H9 (cell line): ENCODE measurements around the gene MYLK4. TPM values are rescaled to one million over a fixed set of nuclear protein-coding genes. Genes with fewer than 3 reads are reported as not detected.

Experiments
- DNase-seq: peaks from one replicate; pipeline ENCODE4 v3.0.0-alpha.2; 2017
- H2AFZ ChIP-seq: one replicate; pipeline ENCODE4 v1.6.1; 2013; ENCODE audit warnings: mild to moderate bottlenecking, low read length, control low read depth, moderate library complexity
- H2AK5ac ChIP-seq: 2 replicates; pipeline ENCODE4 v1.6.1; 2013; ENCODE audit warnings: low read length, control low read depth, mixed read lengths; ENCODE audit not compliant: insufficient read length
- H2BK120ac ChIP-seq: one replicate; pipeline ENCODE4 v1.6.1; 2013; ENCODE audit warnings: low read depth, mild to moderate bottlenecking, low read length, control low read depth, inconsistent platforms; ENCODE audit not compliant: poor library complexity, severe bottlenecking
- H2BK12ac ChIP-seq: 2 replicates; pipeline ENCODE4 v1.6.1; 2013; ENCODE audit warnings: low read length, control low read depth, mixed read lengths, low read depth; ENCODE audit not compliant: insufficient read length
- H2BK15ac ChIP-seq: 2 replicates; pipeline ENCODE4 v1.6.1; 2013; ENCODE audit warnings: low read depth, low read length, control low read depth
- H2BK20ac ChIP-seq: one replicate; pipeline ENCODE4 v1.6.1; 2013; ENCODE audit warnings: low read depth, mild to moderate bottlenecking, low read length, control low read depth, inconsistent platforms; ENCODE audit not compliant: poor library complexity, severe bottlenecking
- H2BK5ac ChIP-seq: 2 replicates; pipeline ENCODE4 v1.6.1; 2013; ENCODE audit warnings: low read length, control low read depth, mixed read lengths; ENCODE audit not compliant: insufficient read length
- H3K14ac ChIP-seq: 2 replicates; pipeline ENCODE4 v1.6.1; 2013; ENCODE audit warnings: low read length, control low read depth; ENCODE audit not compliant: insufficient read depth
- H3K18ac ChIP-seq: 2 replicates; pipeline ENCODE4 v1.6.1; 2013; ENCODE audit warnings: low read depth, mild to moderate bottlenecking, mixed read lengths, low read length, control low read depth; ENCODE audit not compliant: insufficient read length
- H3K23ac ChIP-seq: 2 replicates; pipeline ENCODE4 v1.6.1; 2013; ENCODE audit warnings: low read length, control low read depth, mixed read lengths, low read depth; ENCODE audit not compliant: insufficient read length
- H3K23me2 ChIP-seq: 2 replicates; pipeline ENCODE4 v1.6.1; 2013; ENCODE audit warnings: low read depth, mild to moderate bottlenecking, mixed read lengths, low read length, control low read depth; ENCODE audit not compliant: insufficient read length, poor library complexity, severe bottlenecking
- H3K27ac ChIP-seq: 2 replicates; pipeline ENCODE4 v1.5.1; 2013; ENCODE audit warnings: low read length, control low read depth, mixed read lengths, low read depth; ENCODE audit not compliant: insufficient read length
- H3K27me3 ChIP-seq: 2 replicates; pipeline ENCODE4 v1.6.1; 2013; ENCODE audit warnings: low read length, control low read depth, inconsistent platforms; ENCODE audit not compliant: insufficient read depth
- H3K4ac ChIP-seq: 2 replicates; pipeline ENCODE4 v1.6.1; 2013; ENCODE audit warnings: low read depth, mild to moderate bottlenecking, control low read depth, inconsistent platforms, low read length, moderate library complexity
- H3K4me1 ChIP-seq: 2 replicates; pipeline ENCODE4 v1.6.1; 2013; ENCODE audit warnings: low read length, control low read depth, inconsistent platforms; ENCODE audit not compliant: insufficient read depth
- H3K4me2 ChIP-seq: 2 replicates; pipeline ENCODE4 v1.6.1; 2013; ENCODE audit warnings: low read length, control low read depth, mixed read lengths; ENCODE audit not compliant: insufficient read length, insufficient read depth
- H3K56ac ChIP-seq: 2 replicates; pipeline ENCODE4 v1.6.1; 2013; ENCODE audit warnings: low read depth, mild to moderate bottlenecking, mixed read lengths, low read length, control low read depth; ENCODE audit not compliant: insufficient read length
- H3K79me1 ChIP-seq: 2 replicates; pipeline ENCODE4 v1.6.1; 2013; ENCODE audit warnings: low read depth, mild to moderate bottlenecking, moderate library complexity, low read length, control low read depth, inconsistent platforms; ENCODE audit not compliant: insufficient read depth, poor library complexity, severe bottlenecking
- H3K79me2 ChIP-seq: 2 replicates; pipeline ENCODE4 v1.6.1; 2013; ENCODE audit warnings: low read length, control low read depth, inconsistent platforms; ENCODE audit not compliant: insufficient read depth
- H3K9ac ChIP-seq: 2 replicates; pipeline ENCODE4 v1.6.1; 2013; ENCODE audit warnings: low read length, control low read depth, mixed read lengths; ENCODE audit not compliant: insufficient read length; ENCODE audit errors: extremely low read depth
- H3K9me3 ChIP-seq: one replicate; pipeline ENCODE4 v1.6.1; 2013; ENCODE audit warnings: low read depth, low read length, inconsistent platforms; ENCODE audit not compliant: control insufficient read depth
- H3T11ph ChIP-seq: one replicate; pipeline ENCODE4 v1.6.1; 2013; ENCODE audit warnings: mild to moderate bottlenecking, low read length, control low read depth, inconsistent platforms
- H4K20me1 ChIP-seq: one replicate; pipeline ENCODE4 v1.6.1; 2013; ENCODE audit not compliant: control insufficient read depth, insufficient read length, insufficient read depth
- H4K5ac ChIP-seq: 2 replicates; pipeline ENCODE4 v1.6.1; 2013; ENCODE audit warnings: low read depth, mild to moderate bottlenecking, mixed read lengths, low read length, control low read depth; ENCODE audit not compliant: insufficient read length
- H4K8ac ChIP-seq: replicated peaks from 2 replicates; pipeline ENCODE4 v1.6.1; 2013; ENCODE audit warnings: low read length, control low read depth, mixed read lengths, low read depth; ENCODE audit not compliant: insufficient read length
- H4K91ac ChIP-seq: 2 replicates; pipeline ENCODE4 v1.6.1; 2013; ENCODE audit warnings: low read depth, mild to moderate bottlenecking, moderate library complexity, mixed read lengths, low read length, control low read depth; ENCODE audit not compliant: insufficient read length
- H3K27ac Mint-ChIP-seq, 3 experiments: 2 replicates in 2 of 3; 3 replicates in 1 of 3; pipeline ENCODE4 v1.8.0; 2020 to 2021; ENCODE audit warnings: mixed read lengths in 3 of 3, mild to moderate bottlenecking in 1 of 3, moderate library complexity in 1 of 3
- H3K27me3 Mint-ChIP-seq: 2 replicates; pipeline ENCODE4 v1.8.0; 2021; ENCODE audit warnings: low read depth, mild to moderate bottlenecking, moderate library complexity, mixed read lengths
- H3K36me3 Mint-ChIP-seq, 3 experiments: 2 replicates in 2 of 3; 3 replicates in 1 of 3; pipeline ENCODE4 v1.8.0; 2020 to 2021; ENCODE audit warnings: low read depth in 3 of 3, mixed read lengths in 3 of 3; ENCODE audit not compliant: insufficient read depth in 1 of 3
- H3K4me1 Mint-ChIP-seq, 2 experiments: 2 replicates each; pipeline ENCODE4 v1.8.0; 2020; ENCODE audit warnings: mixed read lengths in 2 of 2
- H3K4me3 Mint-ChIP-seq, 2 experiments: 2 replicates in 1 of 2; 3 replicates in 1 of 2; pipeline ENCODE4 v1.8.0; 2020 to 2021; ENCODE audit warnings: mild to moderate bottlenecking in 2 of 2, mixed read lengths in 2 of 2, moderate library complexity in 1 of 2
- H3K9me3 Mint-ChIP-seq, 2 experiments: 2 replicates in 1 of 2; 3 replicates in 1 of 2; pipeline ENCODE4 v1.8.0; 2020; ENCODE audit warnings: mild to moderate bottlenecking in 2 of 2, mixed read lengths in 2 of 2, moderate library complexity in 1 of 2
- CTCF ChIP-seq: fragments of 200-600 bp; sonication (generic); conservative IDR thresholded peaks from 3 replicates; pipeline ENCODE4 v1.8.0; 2021; ENCODE audit warnings: antibody characterized with exemption, mild to moderate bottlenecking
- WGBS: extraction: QIAGEN DNeasy Blood & Tissue Kit; methylation state at CpG from one replicate; pipeline ENCODE4 v1.1.7; 2013; ENCODE audit warnings: missing lambda C conversion rate, low lambda C conversion rate, mixed read lengths; ENCODE audit not compliant: insufficient read length; ENCODE audit errors: extremely low coverage; 5-methylcytosine and 5-hydroxymethylcytosine counted together
- total RNA-seq: library from RNA; stranded (reverse); gene quantifications from 2 replicates; pipeline ENCODE4 v1.2.1, GENCODE V29; 2021

The MYLK4 gene
- total RNA-seq, 1 experiment from 2014 or later, result 0.28 TPM

DNA sequence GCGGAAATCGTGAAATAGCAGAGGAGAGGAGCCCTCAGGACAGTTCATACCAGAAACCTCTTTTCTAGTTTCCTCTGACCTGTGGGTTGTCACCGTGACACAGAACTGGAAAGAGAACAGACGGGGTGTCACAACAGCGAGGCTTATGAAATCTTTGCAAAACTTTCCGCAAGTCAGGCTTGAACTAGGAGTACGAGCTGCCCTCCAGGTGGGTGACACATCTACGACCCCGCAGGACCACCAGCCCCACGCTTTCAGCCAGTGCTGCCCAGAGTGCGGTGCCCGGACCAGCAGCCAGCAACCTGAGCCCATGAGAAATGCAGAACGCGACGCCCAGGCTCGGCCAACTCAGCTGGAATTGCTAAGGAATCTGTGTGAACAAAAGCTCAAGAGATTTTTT is 45.2 kb upstream of the MYLK4 start:
- H3K36me3 Mint-ChIP-seq, result peaks cover 0 to 7% (median 0%) of the 10 kb centered on the region in 3 experiments; a peak in 2 of 7 replicates
- H2BK12ac ChIP-seq, result no peak overlapping the region
- no peak overlapping the region for H3K18ac ChIP-seq
- no peaks in the 10 kb centered on the region for H3K9me3 Mint-ChIP-seq
- no peaks in the 10 kb centered on the region for H4K20me1 ChIP-seq
- no peak overlapping the region for H2BK15ac ChIP-seq
- H4K91ac ChIP-seq, result no peak overlapping the region
- no CpG with 5 or more reads among the region's 16 CpGs for WGBS
- H2BK120ac ChIP-seq, result no peak overlapping the region
- H3K79me2 ChIP-seq, result no peaks in the 10 kb centered on the region
- no peak overlapping the region for H4K5ac ChIP-seq
- H3K4me1 ChIP-seq, result no peaks in the 10 kb centered on the region
- H3K23me2 ChIP-seq, result no peaks in the 10 kb centered on the region
- no peak for TF ChIP-seq CTCF
- H3K14ac ChIP-seq, result no peak overlapping the region
- no peak overlapping the region for H4K8ac ChIP-seq
- no peak overlapping the region for H2BK20ac ChIP-seq
- no peaks in the 10 kb centered on the region for H3K79me1 ChIP-seq
- H3T11ph ChIP-seq, result no peak overlapping the region
- H3K23ac ChIP-seq, result no peak overlapping the region
- no peaks in the 10 kb centered on the region for H3K27me3 Mint-ChIP-seq
- peaks cover 21 to 22% of the 10 kb centered on the region in 2 experiments for H3K4me1 Mint-ChIP-seq
- DNase-seq, result no peak
- H2AK5ac ChIP-seq, result no peak overlapping the region
- no peak overlapping the region for H3K27ac ChIP-seq
- no peak overlapping the region for H2AFZ ChIP-seq
- no peak overlapping the region for H3K4me2 ChIP-seq
- H3K4me3 Mint-ChIP-seq, result no peak overlapping the region
- H3K56ac ChIP-seq, result no peak overlapping the region
- no peaks in the 10 kb centered on the region for H3K9me3 ChIP-seq
- no peak overlapping the region for H3K4ac ChIP-seq
- H3K27ac Mint-ChIP-seq, result no peak overlapping the region
- no peak overlapping the region for H2BK5ac ChIP-seq
- no peaks in the 10 kb centered on the region for H3K27me3 ChIP-seq
- no peak overlapping the region for H3K9ac ChIP-seq
